Femur (tissue), 1 donor: ENCODE results near the gene RNF224.

Source experiments
- DNase-seq: peaks from one replicate; pipeline ENCODE4 v3.0.0-alpha.2; 2017

Gene RNF224

DNA sequence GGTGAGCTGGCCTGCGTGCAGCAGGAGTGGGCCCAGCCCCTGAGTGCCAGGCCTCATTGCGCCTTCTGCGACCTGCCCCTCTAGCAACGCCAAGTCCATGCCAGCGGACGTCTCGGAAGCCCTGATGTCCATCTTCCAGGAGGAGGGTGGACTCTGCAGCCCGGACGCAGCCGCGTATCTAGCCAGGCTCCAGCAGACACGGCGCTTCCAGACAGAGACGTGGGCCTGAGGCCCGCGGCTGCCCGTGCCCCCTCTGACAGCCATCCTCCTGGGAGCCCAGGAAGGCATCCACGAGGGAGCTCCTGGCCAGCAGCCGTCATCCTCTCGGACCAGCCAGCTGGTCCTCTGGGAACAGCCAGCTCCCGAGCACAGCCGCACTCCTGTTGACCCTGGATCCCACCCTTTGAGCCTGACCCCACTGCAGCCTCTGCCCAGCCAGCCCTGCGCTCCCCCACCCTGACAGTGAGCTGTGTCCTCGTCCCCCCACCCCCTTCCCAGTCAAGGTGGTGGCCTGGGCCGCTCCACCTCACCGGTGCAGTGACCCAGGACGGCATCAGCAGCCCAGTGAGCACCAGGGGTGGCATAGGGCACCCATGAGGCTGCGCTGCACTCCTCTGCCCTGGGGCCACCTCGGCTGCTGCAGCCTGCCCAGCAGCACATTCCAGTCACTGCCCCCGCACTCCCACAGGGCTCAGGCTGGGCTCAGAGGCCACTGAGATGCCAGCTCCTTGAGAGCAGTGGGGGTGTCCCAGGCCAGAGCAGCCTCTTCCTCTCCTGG lies 10.9 kb upstream of the RNF224 start:
- DNase-seq = no peak

DNA sequence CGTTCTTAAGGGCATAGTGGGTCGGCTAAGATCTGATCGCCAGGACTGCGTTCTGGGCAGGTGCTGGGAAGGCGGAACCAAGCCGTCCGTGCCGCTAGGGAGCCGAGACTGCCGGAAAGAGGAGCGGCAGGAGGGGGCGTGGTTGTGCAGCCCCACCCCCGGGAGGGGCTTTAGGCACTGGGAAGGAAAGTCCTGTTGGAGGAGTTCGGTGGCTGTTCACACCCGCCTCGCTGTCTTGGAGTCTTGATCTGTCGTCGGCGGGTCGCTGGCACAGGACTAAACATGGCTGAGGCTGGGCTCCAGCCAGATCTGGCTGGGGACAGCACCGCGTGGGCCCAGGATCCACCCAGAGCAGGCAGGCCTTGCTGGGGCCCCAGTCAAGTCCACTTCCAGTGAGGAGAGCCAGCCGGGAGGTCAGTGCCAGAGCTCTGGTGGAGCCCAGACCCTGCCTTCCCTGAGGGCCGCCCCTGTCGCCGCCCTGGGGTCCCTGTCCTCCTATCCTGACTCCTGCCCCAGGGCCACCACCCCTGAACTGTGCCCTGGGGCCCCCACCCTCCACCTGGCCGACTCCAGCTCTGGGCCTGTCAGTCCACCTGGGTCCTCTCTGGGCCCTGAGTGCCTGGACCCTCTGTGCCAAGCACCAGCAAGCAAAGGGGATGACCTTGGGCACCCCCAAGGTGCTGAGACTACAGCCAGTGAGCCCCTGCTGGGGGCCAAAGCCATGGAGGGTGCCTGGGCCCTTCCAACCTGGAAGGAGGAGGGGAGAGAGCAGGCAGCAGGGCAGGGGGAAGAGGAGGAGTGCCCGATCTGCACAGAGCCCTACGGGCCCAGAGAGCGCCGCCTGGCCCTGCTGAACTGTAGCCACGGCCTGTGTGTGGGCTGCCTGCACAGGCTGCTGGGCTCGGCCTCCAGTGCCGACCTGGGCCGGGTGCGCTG lies 9.8 kb upstream of the RNF224 start:
- no peak for DNase-seq

- no peak for DNase-seq
Measured at GRCh38 chr9:137218212-137218753, 9.0 kb upstream of the RNF224 start.

DNA sequence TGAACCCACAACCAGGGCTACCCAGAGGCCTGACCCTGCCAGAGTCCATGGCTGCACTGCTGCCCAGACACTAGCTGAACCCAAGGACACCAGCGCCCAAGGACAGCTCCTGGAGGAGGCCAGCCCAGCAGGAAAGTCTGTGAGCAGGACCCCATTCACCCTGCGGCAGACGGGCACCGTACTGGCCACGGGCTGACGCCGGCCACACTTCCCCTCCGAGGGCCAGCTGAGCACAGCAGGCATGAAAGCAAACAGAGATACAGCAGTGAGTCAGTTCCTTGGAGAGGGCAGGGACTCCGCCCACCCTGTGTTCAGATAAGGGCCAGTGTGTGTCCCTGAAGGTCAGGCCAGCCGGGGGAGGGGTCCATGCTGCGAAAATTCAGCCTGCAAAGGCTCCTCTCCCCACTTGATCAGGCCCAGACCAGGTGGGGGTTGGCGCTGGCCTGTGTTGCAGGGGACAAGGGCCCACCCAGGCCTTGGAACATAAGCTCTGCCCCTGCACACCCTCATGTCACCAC lies 8.5 kb upstream of the RNF224 start:
- DNase-seq = no peak

DNA sequence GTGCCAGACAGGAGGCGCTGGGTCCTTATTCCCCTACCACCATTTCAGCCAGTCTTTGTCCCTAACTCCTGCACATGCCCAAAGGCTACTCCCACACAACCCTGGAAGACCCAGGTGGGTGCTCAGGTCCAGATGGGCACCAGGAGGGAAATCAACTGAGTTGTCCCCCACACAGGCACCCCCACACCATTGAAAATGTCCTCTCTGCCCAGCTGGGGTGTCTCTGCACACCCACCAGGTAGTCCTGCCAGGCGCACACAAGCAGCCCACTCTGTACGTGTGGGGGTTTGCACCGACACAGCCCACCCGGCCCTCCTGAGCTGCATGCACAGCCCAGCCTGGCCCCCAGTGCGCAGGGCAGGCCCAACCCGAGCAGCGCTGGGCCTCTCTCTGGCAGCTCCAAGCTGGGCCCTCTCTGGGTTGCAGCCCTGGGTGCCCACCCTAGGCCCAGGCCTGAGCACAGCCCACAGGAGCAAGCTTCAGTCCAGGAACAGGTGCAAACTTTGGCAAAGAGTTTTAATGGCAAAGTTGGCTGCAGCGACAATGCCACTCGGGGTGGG lies 7.5 kb upstream of the RNF224 start:
- no peak for DNase-seq

DNA sequence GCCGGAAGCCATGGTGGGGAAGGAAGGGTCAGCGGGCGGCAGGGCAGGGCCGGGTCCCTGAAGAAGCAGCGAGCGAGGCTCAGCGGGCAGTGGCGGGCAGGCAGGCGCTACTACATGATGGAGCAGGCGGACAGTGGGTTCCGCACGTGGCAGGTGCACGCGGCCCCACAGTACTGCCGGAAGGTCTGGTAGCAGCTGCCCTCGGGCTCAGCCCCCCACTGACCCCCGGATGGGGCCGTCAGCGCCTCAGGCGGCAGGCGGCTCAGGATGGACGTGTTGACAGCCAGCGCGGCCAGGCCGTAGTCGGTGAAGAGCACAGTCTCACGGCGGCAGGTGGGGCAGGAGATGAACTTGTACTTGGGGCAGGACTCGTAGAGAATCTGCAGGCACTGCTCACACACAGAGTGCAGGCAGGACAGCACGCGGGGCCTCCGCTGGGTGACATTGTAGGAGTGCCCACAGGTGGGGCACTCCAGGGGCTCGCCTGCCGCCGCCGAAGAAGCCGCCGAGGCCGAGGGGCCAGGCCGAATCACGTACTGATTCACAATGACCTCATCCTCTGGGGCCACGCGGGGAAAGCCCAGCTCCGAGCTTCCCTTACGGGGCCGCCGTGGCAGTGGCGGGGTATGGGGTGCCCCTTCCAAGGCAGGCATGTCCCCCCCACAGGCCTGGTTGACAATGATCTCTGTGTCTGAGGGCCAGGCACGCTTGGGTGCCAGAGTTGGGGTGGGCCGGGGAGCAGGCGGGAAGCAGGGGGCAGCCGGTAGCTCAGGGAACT lies 6.8 kb upstream of the RNF224 start:
- no peak for DNase-seq

GRCh38 chr9:137221095-137221505 lies 6.2 kb upstream of the RNF224 start:
- DNase-seq = no peak

- no peak for DNase-seq
Measured at GRCh38 chr9:137221506-137222111, 5.7 kb upstream of the RNF224 start.

DNA sequence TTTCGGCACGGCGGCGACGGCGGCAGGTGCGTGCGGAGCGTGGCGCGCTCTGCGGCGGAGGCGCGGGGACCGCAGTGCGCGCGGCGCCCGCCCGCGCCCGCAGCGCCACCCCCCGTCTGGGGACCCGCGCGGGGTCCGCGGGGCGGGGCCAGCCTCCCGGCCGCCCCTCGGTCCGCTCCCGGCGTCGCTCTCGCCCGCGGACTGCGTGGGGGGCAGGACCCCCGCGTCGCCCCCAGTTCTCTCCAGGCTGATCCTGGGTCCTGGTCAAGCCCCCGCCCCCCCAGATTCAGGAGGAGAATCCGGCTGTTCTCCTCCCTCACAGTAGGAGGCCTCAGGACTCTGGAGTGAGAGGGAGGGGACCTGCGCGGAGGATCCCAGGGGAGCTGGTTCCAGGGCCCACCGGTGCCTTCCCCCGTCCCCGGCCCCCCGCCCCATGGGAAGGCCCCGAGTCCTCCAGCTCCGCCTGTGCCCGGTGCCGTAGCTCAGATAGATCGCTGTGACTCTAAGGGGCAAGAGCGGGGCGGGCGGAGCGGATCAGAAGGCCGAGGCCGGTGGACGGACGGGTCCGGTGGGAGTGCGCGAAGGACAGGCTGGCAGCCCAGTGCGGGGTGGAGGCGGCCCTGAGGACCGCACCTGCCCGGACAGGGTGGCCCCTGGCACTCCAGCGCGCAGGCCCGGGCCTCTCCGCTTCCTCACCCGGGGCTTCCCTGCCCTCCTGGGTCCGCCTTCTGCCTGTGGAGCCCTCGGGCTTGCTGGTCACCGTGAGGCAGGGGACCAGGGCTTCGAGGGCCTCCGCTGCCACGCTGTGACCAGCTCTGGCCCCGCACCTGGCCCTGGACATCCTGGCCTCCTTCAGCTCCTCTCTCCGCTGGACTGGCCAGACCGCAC lies 4.9 kb upstream of the RNF224 start, which contains the start of gene RNF208:
Gene RNF208, minus strand, starts transcription at position 51 of the 888 bp plus-strand sequence. CDS start 1,028 bp downstream, outside the sequence.
- DNase-seq = no peak

DNA sequence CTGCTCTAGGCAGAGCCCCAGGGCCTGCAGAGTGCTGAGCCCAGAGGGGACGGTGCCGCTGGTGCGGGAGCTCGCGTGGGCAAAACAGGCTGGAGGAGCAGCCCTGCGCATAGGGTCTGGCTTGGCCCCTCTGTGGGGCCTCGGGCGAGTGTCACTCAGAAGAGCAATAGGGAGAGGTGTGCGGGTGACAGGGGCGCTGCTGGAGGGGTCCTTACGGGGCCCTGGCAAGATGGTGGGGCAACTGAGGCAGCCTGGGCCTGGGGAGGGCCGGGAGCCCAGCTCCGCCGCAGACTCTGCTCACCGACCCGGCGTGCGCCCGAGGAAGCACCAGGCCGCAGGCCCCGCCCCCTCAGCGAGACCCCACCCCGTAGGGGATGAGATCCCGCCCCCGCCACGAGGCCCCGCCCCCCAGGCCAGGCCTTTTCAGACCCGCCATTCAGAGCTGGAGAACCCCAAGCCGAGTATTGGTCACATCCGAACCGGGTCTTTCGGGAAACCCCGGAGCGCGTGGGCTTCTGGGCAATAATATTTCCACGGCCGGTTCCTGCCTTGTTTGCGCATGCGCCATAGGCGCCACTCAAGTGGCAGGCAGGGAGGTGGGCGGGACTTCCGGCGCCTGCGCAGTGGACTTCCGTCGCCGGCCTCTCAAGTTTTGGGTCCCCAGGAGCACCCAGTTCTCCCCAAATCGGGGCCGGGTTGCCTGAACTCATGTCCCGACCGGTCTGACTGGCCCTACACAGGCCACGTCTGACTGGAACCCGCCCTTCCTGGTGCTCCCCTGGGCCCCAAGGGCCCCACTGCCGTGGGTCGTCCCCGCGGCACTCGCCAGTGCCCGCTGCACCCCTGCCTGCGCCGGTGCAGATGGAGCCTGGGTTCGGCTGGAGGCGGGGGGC lies 4.0 kb upstream of the RNF224 start:
- peak; percentile 98 for DNase-seq

DNA sequence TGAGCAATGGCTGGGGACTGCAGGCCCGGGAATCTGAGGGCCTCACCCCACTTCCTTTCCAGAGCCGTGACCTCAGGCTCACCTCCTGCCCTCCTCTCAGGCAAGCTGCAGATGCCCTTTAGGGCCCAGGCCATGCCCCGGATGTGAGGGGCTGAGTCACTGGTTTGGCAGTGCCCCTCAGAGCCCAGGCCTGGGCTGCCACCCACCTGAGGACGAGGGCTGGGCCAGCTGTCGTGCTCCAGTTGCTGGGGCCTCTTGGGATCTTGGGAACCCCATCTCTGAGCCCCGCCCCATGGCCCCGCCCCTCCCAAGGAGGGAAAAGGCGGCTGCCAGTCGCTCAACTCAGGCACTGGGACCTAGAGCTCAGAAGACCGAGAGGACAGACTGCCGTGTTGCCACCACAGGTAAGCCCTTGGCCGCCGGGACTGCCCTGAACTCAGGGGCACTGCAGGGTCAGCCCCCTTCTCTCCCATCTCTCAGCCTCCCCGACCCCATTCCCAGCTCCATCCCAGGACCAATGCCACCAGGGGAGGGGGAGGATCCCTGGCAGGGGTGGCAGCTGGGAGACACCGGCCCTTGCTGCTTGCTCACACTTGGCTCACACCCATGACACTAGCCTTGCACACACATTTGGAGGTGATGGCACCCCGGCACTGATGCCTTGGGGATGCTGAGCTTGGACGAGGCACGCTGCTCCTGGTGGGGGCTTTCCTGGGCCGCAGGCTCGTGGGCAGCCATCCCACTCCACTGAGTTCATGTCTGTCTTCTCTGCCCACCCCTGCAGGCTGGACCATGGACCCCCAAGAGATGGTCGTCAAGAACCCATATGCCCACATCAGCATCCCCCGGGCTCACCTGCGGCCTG lies 2.2 kb upstream of the RNF224 start, which contains the start of gene CYSRT1:
Gene CYSRT1, plus strand, starts transcription at position 345 of the 865 bp plus-strand sequence. Its CDS starts 448 bp downstream, at position 793.
- no peak for DNase-seq

DNA sequence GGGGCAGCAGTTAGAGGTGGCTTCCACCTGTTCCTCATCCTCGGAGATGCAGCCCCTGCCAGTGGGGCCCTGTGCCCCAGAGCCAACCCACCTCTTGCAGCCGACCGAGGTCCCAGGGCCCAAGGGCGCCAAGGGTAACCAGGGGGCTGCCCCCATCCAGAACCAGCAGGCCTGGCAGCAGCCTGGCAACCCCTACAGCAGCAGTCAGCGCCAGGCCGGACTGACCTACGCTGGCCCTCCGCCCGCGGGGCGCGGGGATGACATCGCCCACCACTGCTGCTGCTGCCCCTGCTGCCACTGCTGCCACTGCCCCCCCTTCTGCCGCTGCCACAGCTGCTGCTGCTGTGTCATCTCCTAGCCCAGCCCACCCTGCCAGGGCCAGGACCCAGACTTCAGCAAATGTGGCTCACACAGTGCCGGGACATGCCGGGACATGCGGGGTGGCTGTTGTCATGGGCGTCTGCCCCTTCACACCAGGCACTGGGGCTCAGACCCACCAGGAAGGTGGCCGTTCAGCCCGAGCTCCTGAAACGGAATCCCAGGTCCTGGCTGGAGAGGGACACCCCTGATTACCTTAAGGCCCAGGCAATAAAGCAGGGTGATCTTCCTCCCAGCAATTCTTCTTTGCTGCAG lies 1.5 kb upstream of the RNF224 start:
- DNase-seq = no peak

DNA sequence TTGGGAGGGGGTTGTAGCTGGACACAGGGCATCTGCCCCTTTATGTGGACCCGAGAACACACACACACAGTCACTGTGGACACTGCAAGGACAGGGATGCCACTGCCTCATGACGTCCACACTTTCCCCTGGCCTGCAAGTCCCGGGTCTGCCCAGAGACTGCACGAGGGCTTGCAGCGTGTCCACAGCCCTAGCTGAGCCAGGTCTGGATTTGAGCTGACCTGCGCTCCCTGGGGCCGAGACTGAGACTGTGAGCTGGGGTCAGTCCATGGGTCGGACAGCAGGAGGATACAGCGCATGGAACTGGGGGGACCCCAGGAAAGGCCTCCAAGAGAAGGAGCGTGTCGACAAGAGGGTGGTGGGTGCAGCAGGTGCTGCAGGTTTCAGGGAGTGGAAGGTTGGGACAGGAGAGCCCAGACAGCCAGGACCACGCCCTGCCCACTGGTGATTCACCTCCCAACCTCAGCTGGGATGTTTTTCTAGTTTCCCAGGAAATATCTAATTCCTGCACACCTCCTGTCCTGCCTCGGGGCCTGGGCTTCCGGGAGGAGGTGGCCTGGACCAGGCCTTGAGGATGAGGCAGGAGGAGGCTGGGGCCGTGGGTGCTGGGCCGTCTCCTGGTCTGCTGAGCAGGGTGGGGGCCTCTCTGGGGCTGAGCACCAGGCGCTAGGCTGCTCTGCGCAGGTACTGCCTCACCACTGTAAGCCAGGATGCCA lies 806 bp upstream of the RNF224 start:
- no peak for DNase-seq

- DNase-seq = no peak
Measured at GRCh38 chr9:137227853-137228505, 677 bp downstream of the RNF224 start.

DNA sequence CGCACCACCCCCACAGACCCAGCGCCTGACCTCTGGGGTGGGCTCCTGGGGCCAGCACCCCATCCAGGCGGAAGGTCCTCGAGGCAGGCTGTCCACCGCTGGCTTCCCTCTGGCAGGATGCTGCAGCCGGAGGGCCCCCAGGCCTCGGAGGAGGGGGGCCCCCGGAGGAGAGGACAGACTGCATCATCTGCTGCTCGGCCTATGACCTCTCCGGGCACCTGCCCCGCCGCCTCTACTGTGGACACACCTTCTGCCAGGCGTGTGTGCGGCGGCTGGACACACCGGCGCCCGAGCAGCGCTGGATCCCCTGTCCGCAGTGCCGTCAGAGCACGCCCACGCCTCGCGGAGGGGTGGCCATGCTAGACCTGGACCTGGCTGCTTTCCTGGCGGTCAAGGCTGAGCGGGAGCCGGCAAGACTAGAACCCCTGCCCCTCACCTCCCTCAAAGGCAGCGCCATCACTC lies 1.2 kb downstream of the RNF224 start:
- no peak for DNase-seq
